HepG2 (cell line): ENCODE results near the gene RPL35. TPM values are rescaled to one million over a fixed set of nuclear protein-coding genes. Genes with fewer than 3 reads are reported as not detected.

Source experiments
- ATAC-seq: fragments of 200-7000 bp; cut with Tn5 transposase; 3 replicates; pipeline ENCODE4 v1.9.1; 2020; ENCODE audit warnings: mild to moderate bottlenecking, moderate library complexity
- BruUV-seq: library from RNA; stranded (reverse); fragments of 400-500 nt; replicated peaks from 2 replicates; lab custom pipeline; 2021; lab: Mats Ljungman, UMichigan
- CTCF ChIA-PET: fragments of 300-600 bp; formaldehyde crosslinking; extraction: SDS; loops from one replicate; lab custom pipeline; 2021; ENCODE audit warnings: low total read pairs, inconsistent platforms, low intra/inter-chr PET ratio; lab: Yijun Ruan, JAX
- POLR2A ChIA-PET: fragments of 350-600 bp; sonication (Branson Sonifier 250); formaldehyde crosslinking; loops from one replicate; lab custom pipeline; 2020; ENCODE audit warnings: antibody characterized with exemption, inconsistent platforms; lab: Yijun Ruan, JAX
- DNase-seq: peaks from one replicate; pipeline ENCODE4 v3.0.0-alpha.2; 2015; ENCODE audit warnings: low spot score
- FAIRE-seq: peaks from 3 replicates; lab custom pipeline; 2011; peaks lifted over from hg19 to GRCh38; lab: Jason Lieb, UNC
- H2AFZ ChIP-seq: one replicate; pipeline ENCODE4 v1.6.1; 2011; ENCODE audit warnings: low read length, inconsistent platforms
- H3K27ac ChIP-seq: fragments of 300-600 bp; 3 replicates; pipeline ENCODE4 v1.8.0; 2011; ENCODE audit warnings: mixed run types, mild to moderate bottlenecking, mixed read lengths, low read length, inconsistent platforms; ENCODE audit not compliant: insufficient read depth; ENCODE audit errors: extremely low read length
- H3K27me3 ChIP-seq, 2 experiments: fragments of 200-600 bp in 1 of 2; 2 replicates in 1 of 2; 3 replicates in 1 of 2; pipeline versions ENCODE4 v1.6.0 to v1.8.0; 2011; ENCODE audit warnings: low read length in 2 of 2, mild to moderate bottlenecking in 2 of 2, moderate library complexity in 2 of 2, inconsistent platforms in 1 of 2; ENCODE audit not compliant: insufficient read depth in 2 of 2, control insufficient read depth in 1 of 2
- H3K36me3 ChIP-seq, 2 experiments: fragments of 200-600 bp in 1 of 2; replicated peaks in 1 of 2; 2 replicates in 1 of 2; 3 replicates in 1 of 2; pipeline versions ENCODE4 v1.5.1 to v1.8.0; 2011; ENCODE audit warnings: low read length in 2 of 2, inconsistent platforms in 1 of 2; ENCODE audit not compliant: insufficient read depth in 2 of 2, control insufficient read depth in 1 of 2
- H3K4me1 ChIP-seq: 2 replicates; pipeline ENCODE4 v1.5.1; 2012; ENCODE audit warnings: low read length, inconsistent platforms; ENCODE audit not compliant: insufficient read depth
- H3K4me2 ChIP-seq: 2 replicates; pipeline ENCODE4 v1.6.0; 2011; ENCODE audit warnings: low read depth, low read length, inconsistent platforms
- H3K4me3 ChIP-seq, 3 experiments: fragments of 200-600 bp in 1 of 3; sonication (generic), shearing (Covaris generic) in 1 of 3; replicated peaks in 1 of 3; 2 replicates each; pipeline ENCODE4 v1.5.1; 2011 to 2016; ENCODE audit warnings: low read length in 3 of 3, inconsistent platforms in 2 of 3, low read depth in 2 of 3, mild to moderate bottlenecking in 2 of 3, control low read depth in 1 of 3, mixed read lengths in 1 of 3; ENCODE audit not compliant: insufficient read depth in 1 of 3
- H3K79me2 ChIP-seq: one replicate; pipeline ENCODE4 v1.6.1; 2011; ENCODE audit warnings: low read length, inconsistent platforms; ENCODE audit not compliant: insufficient read depth
- H3K9ac ChIP-seq: 2 replicates; pipeline ENCODE4 v1.6.0; 2011; ENCODE audit warnings: mild to moderate bottlenecking, low read depth, low read length, inconsistent platforms; ENCODE audit not compliant: insufficient read depth
- H3K9me3 ChIP-seq: 2 replicates; pipeline ENCODE4 v1.5.1; 2012; ENCODE audit warnings: mild to moderate bottlenecking, low read length
- H4K20me1 ChIP-seq: 2 replicates; pipeline ENCODE4 v1.6.0; 2011; ENCODE audit warnings: inconsistent platforms, mild to moderate bottlenecking, low read length, moderate library complexity; ENCODE audit not compliant: insufficient read depth
- CCAR2 ChIP-seq: fragments of 200-400 bp; formaldehyde crosslinking; optimal IDR thresholded peaks from 2 replicates; pipeline ENCODE3; 2018; ENCODE audit warnings: low read depth, mild to moderate bottlenecking, low read length, moderate library complexity
- CREM ChIP-seq, 2 experiments: sonication (generic) in 1 of 2; formaldehyde crosslinking in 1 of 2; IDR thresholded peaks; 2 replicates each; pipeline versions ENCODE4 v1.4.0 to v1.6.1; 2016 to 2020; ENCODE audit warnings: antibody characterized with exemption in 1 of 2, mild to moderate bottlenecking in 1 of 2, missing genetic modification reagents in 1 of 2
- ELK4 ChIP-seq: sonication (generic); formaldehyde crosslinking; IDR thresholded peaks from 2 replicates; pipeline ENCODE4 v1.9.0; 2021; ENCODE audit warnings: missing genetic modification reagents, borderline replicate concordance
- GATAD1 ChIP-seq: IDR thresholded peaks from 2 replicates; pipeline ENCODE4 v1.6.1; 2016; ENCODE audit warnings: missing genetic modification reagents, missing compliant biosample characterization
- MYNN ChIP-seq: sonication (generic); formaldehyde crosslinking; IDR thresholded peaks from 2 replicates; pipeline ENCODE4 v1.4.0; 2020; ENCODE audit warnings: mild to moderate bottlenecking, low read depth, missing genetic modification reagents
- PATZ1 ChIP-seq: sonication (generic); formaldehyde crosslinking; IDR thresholded peaks from 2 replicates; pipeline ENCODE4 v1.4.0; 2020; ENCODE audit warnings: missing genetic modification reagents
- ZBTB1 ChIP-seq: sonication (generic); formaldehyde crosslinking; IDR thresholded peaks from 2 replicates; pipeline ENCODE4 v1.4.0; 2020; ENCODE audit warnings: missing genetic modification reagents, borderline replicate concordance
- ZBTB49 ChIP-seq: sonication (generic); formaldehyde crosslinking; IDR thresholded peaks from 2 replicates; pipeline ENCODE4 v1.4.0; 2020; ENCODE audit warnings: missing genetic modification reagents, borderline replicate concordance
- ZNF234 ChIP-seq: sonication (generic); formaldehyde crosslinking; conservative IDR thresholded peaks from 2 replicates; pipeline ENCODE4 v1.5.1; 2020; ENCODE audit warnings: mild to moderate bottlenecking, missing genetic modification reagents
- ZNF260 ChIP-seq: sonication (generic); formaldehyde crosslinking; IDR thresholded peaks from 2 replicates; pipeline ENCODE4 v1.4.0; 2020; ENCODE audit warnings: missing genetic modification reagents, low read depth, mild to moderate bottlenecking, borderline replicate concordance
- ZNF281 ChIP-seq: sonication (generic); formaldehyde crosslinking; IDR thresholded peaks from 2 replicates; pipeline ENCODE4 v1.4.0; 2020; ENCODE audit warnings: missing genetic modification reagents, borderline replicate concordance
- whole genome bisulfite sequencing: methylation state at CpG from one replicate; pipeline ENCODE4 v1.1.6; 2017; ENCODE audit warnings: low lambda C conversion rate; 5-methylcytosine and 5-hydroxymethylcytosine counted together
- in situ Hi-C: cut with HindIII; loops from 2 replicates; pipeline ENCODE4 v1.10.0; 2017; ENCODE audit warnings: low pct_unique_long_range_greater_than_20kb; ENCODE audit not compliant: extremely low pct_ligation_motif_present
- intact Hi-C: fragments of 100-400 bp; cut with micrococcal nuclease; formaldehyde crosslinking; loops from one replicate; pipeline ENCODE4 v1.10.0; 2022; ENCODE audit not compliant: unreplicated experiment
- polyA plus RNA-seq, 8 experiments: library from polyadenylated mRNA; depleted of rRNA in 3 of 8; stranded (reverse) in 7 of 8; unstranded in 1 of 8; fragments of >200 nt; fragmentation: Illumina TruSeq in 4 of 8; extraction: Trizol in 4 of 8; gene quantifications; 2 replicates each; pipeline versions ENCODE4 v1.2.1 to v1.2.3, GENCODE V29; 2011 to 2016; ENCODE audit warnings: low read depth in 4 of 8, missing spikeins in 1 of 8, mixed read lengths in 1 of 8; ENCODE audit not compliant: insufficient read depth in 1 of 8
- total RNA-seq, 5 experiments: library from RNA; depleted of rRNA; stranded (reverse); fragments of >200 nt; fragmentation: Illumina TruSeq; extraction: Trizol; gene quantifications; 2 replicates each; pipeline ENCODE4 v1.2.3, GENCODE V29; 2016; ENCODE audit warnings: low read depth in 1 of 5

The RPL35 gene
- total and polyA plus RNA-seq, 2 of the 13 experiments (the other 11 are each of a cell fraction or from before 2014, with no cell fraction given), result 2,153 to 2,935 TPM

- no peaks in the 10 kb centered on the region for H3K27me3 ChIP-seq
- no peaks in the 10 kb centered on the region for H3K4me1 ChIP-seq
- 93% methylated on average over 3 of the region's 7 CpGs for WGBS
- H3K4me3 ChIP-seq, result no peak overlapping the region
- no peaks in the 10 kb centered on the region for H4K20me1 ChIP-seq
- no TSS peak for BruUV-seq
- CTCF ChIA-PET, result no interaction called here
- no peak for ATAC-seq
- no peaks in the 10 kb centered on the region for H3K9me3 ChIP-seq
- no peak overlapping the region for H3K9ac ChIP-seq
- in situ Hi-C loops (no loop called here), intact Hi-C loops (no loop called here)
- TF ChIP-seq ZNF281 (CRISPR knock-in tag), result no peak
- no peak for TF ChIP-seq MYNN (CRISPR knock-in tag)
- TF ChIP-seq CREM (IDR thresholded peaks at IDR 0.05), result no peak
- no peak for TF ChIP-seq CREM (CRISPR knock-in tag; IDR thresholded peaks at IDR 0.05)
- TF ChIP-seq ELK4 (CRISPR knock-in tag), result no peak
- no peak for TF ChIP-seq ZBTB49
- no peak for TF ChIP-seq ZNF234 (CRISPR knock-in tag)
- no peak for TF ChIP-seq ZNF260 (CRISPR knock-in tag)
- no peak for TF ChIP-seq CCAR2
- TF ChIP-seq PATZ1 (CRISPR knock-in tag), result no peak
- TF ChIP-seq GATAD1 (CRISPR knock-in tag), result no peak
- no peak for TF ChIP-seq ZBTB1 (CRISPR knock-in tag)
- no peak overlapping the region for H3K4me2 ChIP-seq
- no peak overlapping the region for H2AFZ ChIP-seq
- H3K36me3 ChIP-seq, result peaks cover 24 to 63% of the 10 kb centered on the region in 2 experiments; a peak in 4 of 5 replicates
- no peak overlapping the region for H3K27ac ChIP-seq
- no peaks in the 10 kb centered on the region for H3K79me2 ChIP-seq
- no peak for DNase-seq
- POLR2A ChIA-PET, result no interaction called here
- FAIRE-seq, result no peak
These were observed 28.4 kb upstream of the RPL35 start for GRCh38 chr9:124890179-124890578.
